Ovary (tissue), 3 donors: ENCODE measurements around the gene INO80.

Source experiments
- CTCF ChIP-seq, 3 donors: fragments of 450-650 bp in 2 of 3; fragments of 200-600 bp in 1 of 3; IDR thresholded peaks; one replicate each; pipeline versions ENCODE4 v1.5.1 to v1.8.0; 2016 to 2022; ENCODE audit warnings: antibody characterized with exemption in 3 of 3, mild to moderate bottlenecking in 1 of 3
- EP300 ChIP-seq: sonication (generic); formaldehyde crosslinking; IDR thresholded peaks from one replicate; pipeline ENCODE4 v1.6.1; 2017; ENCODE audit warnings: antibody characterized with exemption
- donor health status: DM: no; HTN: no; CAD: no.

GRCh38 chr15:40932156-40932555 lies 183.9 kb downstream of the INO80 start:
- TF ChIP-seq CTCF (IDR thresholded peaks at IDR 0.05): no peak
- TF ChIP-seq EP300: no peak
